SK-N-SH (cell line): Measurements from ENCODE around the gene MFSD11.

Source experiments
- CTCF ChIP-seq: fragments of 200-600 bp; sonication (generic); IDR thresholded peaks from 2 replicates; pipeline ENCODE4 v1.6.1; 2017; ENCODE audit warnings: antibody characterized with exemption, mild to moderate bottlenecking, moderate library complexity
- JUND ChIP-seq: IDR thresholded peaks from 2 replicates; pipeline ENCODE4 v1.4.0; 2012
- POLR2AphosphoS5 ChIP-seq: IDR thresholded peaks from 2 replicates; pipeline ENCODE4 v1.6.1; 2012; ENCODE audit warnings: low read depth, low read length
- RAD21 ChIP-seq: IDR thresholded peaks from 2 replicates; pipeline ENCODE4 v1.6.1; 2012; ENCODE audit warnings: mild to moderate bottlenecking, low read length
- REST ChIP-seq: IDR thresholded peaks from 2 replicates; pipeline ENCODE4 v1.6.1; 2012; ENCODE audit warnings: mild to moderate bottlenecking, low read depth, low read length, moderate library complexity
- RFX5 ChIP-seq: IDR thresholded peaks from 2 replicates; pipeline ENCODE4 v1.6.1; 2012; ENCODE audit warnings: mild to moderate bottlenecking, improper control_type of control experiment, low read length

- TF ChIP-seq REST (no peak), POLR2AphosphoS5 (no peak), CTCF (no peak), JUND (no peak), RAD21 (no peak), RFX5 (no peak)
Measured at GRCh38 chr17:76714336-76714735, 23.6 kb upstream of the MFSD11 start.
